Effector CD8-positive, alpha-beta T cell (primary cell): ENCODE data around the gene FMO4.
"Not testable (repeated sequence)": the region's sequence is repeated elsewhere in the genome, so short reads cannot be mapped to it uniquely, and the experiment has no call there.

Source experiments
- DNase-seq: peaks from one replicate; lab custom pipeline; 2025; lab: John Stamatoyannopoulos, UW

Gene FMO4

GRCh38 chr1:171389171-171389570 lies 75.2 kb downstream of the FMO4 start:
- DNase-seq: no peak

- not testable (repeated sequence) for DNase-seq
These were observed 76.8 kb downstream of the FMO4 start for GRCh38 chr1:171390740-171391139.
